ENCODE data around the gene STX1B. TPM values are rescaled to one million over a fixed set of nuclear protein-coding genes. Genes with fewer than 3 reads are reported as not detected.
A peak's percentile ranks its signal among the peaks of the same experiment; 100 is the strongest.

The STX1B gene
- total and polyA plus RNA-seq, 2 of the 8 experiments (the other 6 are each of a cell fraction or from before 2014, with no cell fraction given): 8.9 to 20.2 TPM

- TF ChIP-seq TAF7 (optimal IDR thresholded peaks at IDR 0.05; ENCODE audit: borderline replicate concordance, low read depth, low read length) (peak; percentile 2), POLR2AphosphoS5 (IDR thresholded peaks at IDR 0.05; ENCODE audit: low read depth, low read length) (peak; percentile 27; the same call in 1 of the 2 replicates), POU5F1 (IDR thresholded peaks at IDR 0.05; ENCODE audit: low read depth, low read length) (no peak), ATF3 (IDR thresholded peaks at IDR 0.05; ENCODE audit: insufficient read depth, low read depth, low read length) (no peak), TAF1 (IDR thresholded peaks at IDR 0.05; ENCODE audit: low read depth, low read length) (peak; percentile 52; the same call in 1 of the 2 replicates), PHF8 (conservative IDR thresholded peaks at IDR 0.05; ENCODE audit: low read depth, low read length) (peak; percentile 39; the same call in 1 of the 2 replicates)
Observed at GRCh38 chr16:30948667-30949649, 61.5 kb downstream of the STX1B start, which contains the start of gene ORAI3 (continued).
